Activated naive CD8-positive, alpha-beta T cell treated with anti-CD3 and anti-CD28 coated beads, Interleukin-2, amount 10 ng/mL, durations not matched to agents 7 days and 5 days (primary cell): ENCODE data around the gene NBEA. TPM values are rescaled to one million over a fixed set of nuclear protein-coding genes. Genes with fewer than 3 reads are reported as not detected.

ENCODE experiments used
- ATAC-seq: fragments of 150-1000 bp; cut with Tn5 transposase; one replicate; pipeline ENCODE4 v1.10.0; 2021; ENCODE audit warnings: low read depth, moderate library complexity
- POLR2A ChIA-PET: fragments of 350-600 bp; sonication (Branson Sonifier 250); formaldehyde crosslinking; loops from one replicate; lab custom pipeline; 2021; ENCODE audit warnings: antibody characterized with exemption; lab: Charles Lee
- DNase-seq: peaks from one replicate; pipeline ENCODE4 v3.0.0; 2021
- H3K27ac Mint-ChIP-seq: one replicate; pipeline ENCODE4 v1.8.0; 2022; ENCODE audit warnings: mild to moderate bottlenecking, mixed read lengths
- H3K27me3 Mint-ChIP-seq: one replicate; pipeline ENCODE4 v1.8.0; 2022; ENCODE audit warnings: mild to moderate bottlenecking, moderate library complexity, mixed read lengths
- H3K36me3 Mint-ChIP-seq: one replicate; pipeline ENCODE4 v1.8.0; 2021; ENCODE audit warnings: mild to moderate bottlenecking, mixed read lengths
- H3K4me1 Mint-ChIP-seq: one replicate; pipeline ENCODE4 v1.8.0; 2021; ENCODE audit warnings: mixed read lengths
- H3K4me3 Mint-ChIP-seq: one replicate; pipeline ENCODE4 v1.8.0; 2022; ENCODE audit warnings: mild to moderate bottlenecking, moderate library complexity, mixed read lengths
- H3K9me3 Mint-ChIP-seq: one replicate; pipeline ENCODE4 v1.8.0; 2021; ENCODE audit warnings: mixed read lengths
- total RNA-seq, 2 experiments: library from RNA; stranded (reverse); gene quantifications; one replicate each; pipeline ENCODE4 v1.2.3, GENCODE V29; 2021

The NBEA gene
- total RNA-seq, 2 experiments from 2014 or later, result 0.60 to 1.1 TPM

GRCh38 chr13:35499196-35499662 is 557.2 kb downstream of the NBEA start:
- Mint-ChIP-seq H3K4me3 (no peak overlapping the region), H3K4me1 (no peaks in the 10 kb centered on the region), H3K27ac (no peak overlapping the region), H3K27me3 (no peaks in the 10 kb centered on the region), H3K36me3 (no peaks in the 10 kb centered on the region), H3K9me3 (peaks cover 2% of the 10 kb centered on the region)
- POLR2A ChIA-PET, result no interaction called here
- ATAC-seq, result no peak
- DNase-seq, result no peak

DNA sequence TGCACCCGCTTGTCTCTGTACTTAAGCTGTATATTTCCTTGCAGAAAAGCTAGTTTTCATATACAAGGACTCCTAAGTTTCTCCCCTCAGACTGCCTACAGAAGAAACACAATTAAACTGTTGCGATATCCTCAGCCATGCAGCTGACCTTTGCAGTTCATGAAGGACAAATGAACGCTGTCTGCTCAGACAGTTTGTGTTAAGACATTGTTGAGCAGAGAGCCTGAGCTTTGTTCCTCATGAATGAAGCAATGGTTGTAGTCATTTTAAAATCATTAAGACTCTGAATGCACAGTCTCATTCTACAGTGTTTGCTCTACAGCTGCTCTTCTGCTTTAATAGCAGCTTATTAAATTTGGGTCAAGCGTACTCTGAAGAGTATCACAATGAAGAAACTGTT is 557.6 kb downstream of the NBEA start:
- Mint-ChIP-seq H3K9me3 (peaks cover 2% of the 10 kb centered on the region), H3K36me3 (no peaks in the 10 kb centered on the region), H3K4me1 (no peaks in the 10 kb centered on the region), H3K4me3 (no peak overlapping the region), H3K27me3 (no peaks in the 10 kb centered on the region), H3K27ac (no peak overlapping the region)
- POLR2A ChIA-PET, result no interaction called here
- DNase-seq, result no peak
- ATAC-seq, result no peak

DNA sequence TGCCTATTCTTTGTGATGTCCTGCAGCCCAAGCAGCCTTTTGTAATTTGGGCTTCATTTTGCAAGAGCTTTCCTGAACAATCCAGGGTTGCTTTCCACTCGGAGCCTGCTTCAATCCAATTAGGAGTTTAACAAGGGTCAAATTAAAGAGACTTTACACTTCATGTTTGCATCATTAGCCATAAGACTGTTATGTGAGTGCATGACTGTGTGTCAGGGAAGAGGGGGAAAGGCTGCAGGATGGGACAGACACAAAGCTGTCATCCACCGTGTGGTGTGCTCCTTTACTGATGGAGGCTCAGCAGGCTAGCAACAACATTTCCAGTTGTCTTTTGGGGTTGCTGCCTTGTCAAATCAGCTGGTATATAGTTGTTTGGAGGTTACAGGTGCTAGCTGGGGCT is 558.1 kb downstream of the NBEA start:
- Mint-ChIP-seq H3K36me3 (no peaks in the 10 kb centered on the region), H3K4me3 (no peak overlapping the region), H3K9me3 (peaks cover 2% of the 10 kb centered on the region), H3K4me1 (no peaks in the 10 kb centered on the region), H3K27me3 (no peaks in the 10 kb centered on the region), H3K27ac (no peak overlapping the region)
- no peak for ATAC-seq
- POLR2A ChIA-PET, result no interaction called here
- DNase-seq, result no peak

DNA sequence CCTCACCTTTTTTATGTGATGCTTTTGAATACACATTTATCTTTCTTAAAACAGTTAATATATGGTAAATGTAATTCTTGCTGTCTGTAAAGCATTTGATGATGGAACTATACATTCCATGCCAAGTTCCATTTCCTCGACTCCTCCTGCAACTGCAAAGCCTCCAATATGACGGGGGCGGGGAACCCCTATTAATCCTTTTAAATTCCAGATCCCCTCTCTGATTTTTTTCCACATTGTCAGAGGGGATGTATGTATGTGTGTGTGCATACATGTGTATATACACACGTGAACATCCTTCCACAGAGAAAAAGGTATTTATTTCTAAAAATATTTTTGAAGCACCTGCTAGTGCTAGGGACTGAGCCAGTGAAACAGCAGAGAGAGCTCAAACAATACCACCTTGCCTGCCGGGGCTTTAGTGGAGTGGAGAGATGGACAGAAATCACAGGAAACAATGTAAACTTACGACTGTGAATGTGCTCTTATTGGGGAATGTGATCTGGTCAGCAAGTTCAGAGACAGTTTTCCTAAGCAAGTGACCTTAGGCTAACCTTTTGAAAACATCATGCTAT is 559.7 kb downstream of the NBEA start:
- no peak for DNase-seq
- POLR2A ChIA-PET, result no interaction called here
- no peaks in the 10 kb centered on the region for H3K27me3 Mint-ChIP-seq
- no peak overlapping the region for H3K4me3 Mint-ChIP-seq
- ATAC-seq, result no peak
- H3K27ac Mint-ChIP-seq, result no peak overlapping the region
- no peaks in the 10 kb centered on the region for H3K4me1 Mint-ChIP-seq
- no peaks in the 10 kb centered on the region for H3K9me3 Mint-ChIP-seq
- no peaks in the 10 kb centered on the region for H3K36me3 Mint-ChIP-seq

DNA sequence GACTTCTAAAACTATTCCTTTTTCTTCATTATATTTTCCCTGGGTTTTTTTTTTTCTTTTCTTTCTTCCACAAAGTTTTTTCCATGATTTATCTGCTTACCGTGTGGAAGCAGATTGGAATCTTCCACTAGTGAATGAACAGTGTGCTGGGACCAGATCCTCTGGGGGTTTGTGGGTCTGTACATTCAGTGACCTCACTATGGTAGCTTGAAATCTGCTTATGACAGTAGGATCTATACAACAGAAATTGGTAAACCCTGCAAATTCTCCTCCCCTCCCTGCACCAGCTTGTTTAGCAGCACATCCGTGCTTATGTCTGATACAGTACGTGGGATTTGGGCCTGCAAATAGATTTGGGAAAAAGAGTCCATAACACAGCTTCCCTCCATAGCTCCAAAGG is 560.4 kb downstream of the NBEA start:
- H3K27ac Mint-ChIP-seq, result no peak overlapping the region
- ATAC-seq (no peak), DNase-seq (no peak)
- H3K27me3 Mint-ChIP-seq, result no peaks in the 10 kb centered on the region
- H3K36me3 Mint-ChIP-seq, result no peaks in the 10 kb centered on the region
- H3K9me3 Mint-ChIP-seq, result no peaks in the 10 kb centered on the region
- POLR2A ChIA-PET, result no interaction called here
- no peaks in the 10 kb centered on the region for H3K4me1 Mint-ChIP-seq
- no peak overlapping the region for H3K4me3 Mint-ChIP-seq

DNA sequence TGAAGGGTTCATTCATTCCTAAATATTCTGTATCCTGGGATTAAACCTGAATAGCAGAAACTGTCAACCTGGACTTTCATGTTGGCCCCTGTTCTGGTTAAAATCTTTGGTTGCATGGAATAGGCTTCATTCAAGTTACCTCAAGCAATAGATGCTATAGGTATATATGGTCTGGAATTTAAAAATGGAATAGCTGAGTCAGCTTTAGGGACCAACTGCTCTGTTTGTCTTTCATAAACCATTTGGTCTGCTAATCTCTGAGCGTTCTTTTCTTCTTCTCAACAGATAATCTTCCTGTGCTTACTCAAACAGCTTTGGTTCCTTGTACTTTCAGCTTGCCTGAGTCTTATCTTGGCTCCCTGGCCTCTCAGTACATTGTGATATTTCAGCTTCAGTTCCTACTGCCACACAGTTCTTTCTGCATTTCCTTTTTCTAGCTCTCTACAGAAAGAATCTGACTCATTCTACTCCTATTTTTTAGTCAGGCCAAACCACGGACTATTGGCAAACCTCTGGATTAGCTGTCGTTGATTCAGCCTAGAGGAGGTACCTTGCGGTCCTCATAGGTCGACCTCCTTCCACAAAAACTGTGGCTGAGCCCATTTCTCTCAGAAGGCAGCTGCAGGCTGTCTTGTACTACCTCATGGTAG is 570.3 kb downstream of the NBEA start:
- H3K4me1 Mint-ChIP-seq, result no peaks in the 10 kb centered on the region
- POLR2A ChIA-PET, result no interaction called here
- no peak for ATAC-seq
- no peaks in the 10 kb centered on the region for H3K36me3 Mint-ChIP-seq
- no peaks in the 10 kb centered on the region for H3K9me3 Mint-ChIP-seq
- peaks cover 2% of the 10 kb centered on the region for H3K27me3 Mint-ChIP-seq
- no peak overlapping the region for H3K4me3 Mint-ChIP-seq
- DNase-seq, result no peak
- H3K27ac Mint-ChIP-seq, result no peak overlapping the region

DNA sequence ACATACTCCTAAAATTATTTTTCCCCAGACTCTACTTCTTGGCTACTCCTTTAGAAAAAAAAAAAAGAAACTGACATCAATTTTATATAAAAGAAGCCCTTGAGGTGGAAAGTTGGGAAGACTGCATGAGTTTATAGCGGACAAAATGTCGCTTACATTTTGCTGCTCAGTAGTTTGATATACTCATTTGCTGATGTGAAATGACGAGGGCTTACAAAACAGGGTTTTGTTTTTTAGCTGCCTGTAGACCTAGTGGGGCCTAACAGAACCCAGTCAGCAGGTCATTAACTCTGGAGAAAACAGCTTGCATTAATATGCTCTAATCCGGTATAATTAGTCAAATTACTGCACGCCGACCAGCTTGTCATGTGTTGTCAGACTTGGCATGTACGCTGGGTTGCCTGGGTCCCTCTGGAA is 572.0 kb downstream of the NBEA start:
- Mint-ChIP-seq H3K36me3 (no peaks in the 10 kb centered on the region), H3K9me3 (no peaks in the 10 kb centered on the region), H3K27me3 (peaks cover 2% of the 10 kb centered on the region), H3K4me3 (no peak overlapping the region), H3K27ac (no peak overlapping the region), H3K4me1 (no peaks in the 10 kb centered on the region)
- ATAC-seq (no peak), DNase-seq (no peak)
- POLR2A ChIA-PET, result no interaction called here

DNA sequence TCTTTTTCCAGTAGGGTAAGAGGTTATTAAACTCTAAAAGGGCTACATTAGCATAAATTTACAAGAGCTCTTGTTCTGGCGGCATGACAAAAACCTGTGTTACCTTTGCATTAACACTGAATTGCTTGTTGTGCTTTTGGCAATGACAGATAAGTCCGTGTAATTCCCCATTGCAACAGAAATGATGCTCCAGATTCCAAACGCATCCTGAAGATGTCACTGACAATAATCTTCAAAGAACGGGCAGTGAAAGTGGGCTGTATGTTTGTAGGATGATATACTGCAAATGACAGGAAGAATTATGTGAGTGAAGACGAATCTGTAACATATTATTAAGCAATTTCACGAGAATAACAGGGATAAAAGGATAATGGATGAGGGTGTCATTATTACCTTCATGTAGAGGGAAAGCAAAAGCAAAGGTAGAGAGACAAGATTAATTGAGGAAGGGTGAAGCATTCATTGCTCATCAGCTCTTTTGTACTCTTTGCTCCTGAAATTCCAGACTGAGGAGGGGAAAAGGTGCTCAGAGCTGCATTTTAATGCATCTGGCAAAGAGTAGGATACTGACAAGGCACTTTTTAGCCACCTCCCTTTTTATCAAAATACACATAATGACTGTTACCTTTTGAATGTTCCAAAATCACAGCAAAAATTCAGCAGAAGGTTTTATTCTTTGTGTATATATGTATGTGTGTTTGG is 572.9 kb downstream of the NBEA start:
- DNase-seq (no peak), ATAC-seq (no peak)
- Mint-ChIP-seq H3K4me3 (no peak overlapping the region), H3K9me3 (no peaks in the 10 kb centered on the region), H3K27ac (no peak overlapping the region), H3K27me3 (peaks cover 2% of the 10 kb centered on the region), H3K4me1 (no peaks in the 10 kb centered on the region), H3K36me3 (no peaks in the 10 kb centered on the region)
- POLR2A ChIA-PET, result no interaction called here

DNA sequence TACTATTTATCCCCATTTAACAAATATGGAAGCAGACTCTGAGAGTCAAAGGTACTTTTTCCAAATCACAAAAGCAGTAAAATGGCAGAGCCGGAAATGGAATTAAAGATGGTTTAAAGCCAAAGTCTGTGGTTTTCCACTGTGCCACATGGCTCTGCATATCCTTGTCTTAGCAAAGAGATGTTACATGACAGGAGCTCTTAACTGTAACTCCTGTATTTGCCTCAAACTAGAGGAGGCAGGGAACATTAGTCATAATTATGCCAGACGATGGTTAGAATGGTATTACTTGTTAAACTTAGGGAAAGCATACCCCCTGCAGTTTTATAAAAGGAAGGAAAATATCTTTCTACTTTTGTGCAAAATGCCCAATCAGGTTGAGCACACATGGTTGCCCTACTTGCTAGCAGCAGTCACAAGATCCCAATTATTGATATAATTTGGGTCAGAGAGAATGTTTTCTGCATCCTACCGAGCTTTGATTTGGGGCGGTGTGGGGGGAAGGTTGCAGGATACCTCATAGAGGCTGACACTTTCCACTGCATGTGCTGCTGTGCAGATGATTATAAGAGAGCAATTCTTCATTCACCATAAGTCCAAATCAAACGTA is 576.4 kb downstream of the NBEA start:
- Mint-ChIP-seq H3K27me3 (peaks cover 2% of the 10 kb centered on the region), H3K4me1 (no peaks in the 10 kb centered on the region), H3K27ac (no peak overlapping the region), H3K4me3 (no peak overlapping the region), H3K9me3 (no peaks in the 10 kb centered on the region), H3K36me3 (no peaks in the 10 kb centered on the region)
- ATAC-seq, result no peak
- POLR2A ChIA-PET, result no interaction called here
- DNase-seq, result no peak

GRCh38 chr13:35524171-35524570 is 582.1 kb downstream of the NBEA start:
- Mint-ChIP-seq H3K4me1 (no peaks in the 10 kb centered on the region), H3K27me3 (no peaks in the 10 kb centered on the region), H3K36me3 (peaks cover 1% of the 10 kb centered on the region), H3K27ac (no peak overlapping the region), H3K4me3 (no peak overlapping the region), H3K9me3 (no peaks in the 10 kb centered on the region)
- ATAC-seq (no peak), DNase-seq (no peak)
- POLR2A ChIA-PET, result no interaction called here

- DNase-seq (no peak), ATAC-seq (no peak)
- Mint-ChIP-seq H3K27me3 (no peaks in the 10 kb centered on the region), H3K9me3 (no peaks in the 10 kb centered on the region), H3K4me3 (no peak overlapping the region), H3K4me1 (no peaks in the 10 kb centered on the region), H3K36me3 (peaks cover 1% of the 10 kb centered on the region), H3K27ac (no peak overlapping the region)
- POLR2A ChIA-PET, result no interaction called here
Observed at GRCh38 chr13:35526577-35526976, 584.5 kb downstream of the NBEA start.

GRCh38 chr13:35527451-35527850 is 585.4 kb downstream of the NBEA start:
- Mint-ChIP-seq H3K4me1 (no peaks in the 10 kb centered on the region), H3K4me3 (no peak overlapping the region), H3K27ac (no peak overlapping the region), H3K36me3 (peaks cover 1% of the 10 kb centered on the region), H3K9me3 (no peaks in the 10 kb centered on the region), H3K27me3 (no peaks in the 10 kb centered on the region)
- DNase-seq (no peak), ATAC-seq (no peak)
- POLR2A ChIA-PET, result no interaction called here

GRCh38 chr13:35530147-35530546 is 588.1 kb downstream of the NBEA start:
- no peak overlapping the region for H3K27ac Mint-ChIP-seq
- H3K9me3 Mint-ChIP-seq, result no peaks in the 10 kb centered on the region
- ATAC-seq (no peak), DNase-seq (no peak)
- POLR2A ChIA-PET, result no interaction called here
- H3K4me1 Mint-ChIP-seq, result no peaks in the 10 kb centered on the region
- H3K4me3 Mint-ChIP-seq, result no peak overlapping the region
- H3K36me3 Mint-ChIP-seq, result peaks cover 1% of the 10 kb centered on the region
- no peaks in the 10 kb centered on the region for H3K27me3 Mint-ChIP-seq

- Mint-ChIP-seq H3K36me3 (peaks cover 1% of the 10 kb centered on the region), H3K4me3 (no peak overlapping the region), H3K27me3 (no peaks in the 10 kb centered on the region), H3K27ac (no peak overlapping the region), H3K9me3 (no peaks in the 10 kb centered on the region), H3K4me1 (no peaks in the 10 kb centered on the region)
- no peak for DNase-seq
- ATAC-seq, result no peak
- POLR2A ChIA-PET, result no interaction called here
Observed at GRCh38 chr13:35530581-35530980, 588.5 kb downstream of the NBEA start.
